ENCODE data around the gene CDX1. TPM values are rescaled to one million over a fixed set of nuclear protein-coding genes. Genes with fewer than 3 reads are reported as not detected.

Gene CDX1
- total and polyA plus RNA-seq, 2 experiments from 2014 or later = 43.3 to 54.6 TPM

GRCh38 chr5:150184990-150185912, 18.7 kb downstream of the CDX1 start:
- 66% methylated on average over 12 of the region's 12 CpGs for WGBS (ENCODE audit: low lambda C conversion rate, missing lambda C conversion rate)
- DNase-seq (ENCODE audit: low spot score) = peak; percentile 68
- H3K36me3 ChIP-seq (replicated peaks; ENCODE audit: insufficient read depth, low read depth) = no peaks in the 10 kb centered on the region
- peak overlapping the region; percentile 75 for H3K27ac ChIP-seq
- TF ChIP-seq EZH2 (IDR thresholded peaks at IDR 0.05; ENCODE audit: borderline replicate concordance) = no peak
- no peak for TF ChIP-seq EZH2phosphoT487 (IDR thresholded peaks at IDR 0.05; ENCODE audit: low read depth, severe bottlenecking, unreplicated experiment)
- no peak for TF ChIP-seq CTCF (IDR thresholded peaks at IDR 0.05; ENCODE audit: poor library complexity)
- no peak overlapping the region for H3K4me2 ChIP-seq
- peaks cover 20% of the 10 kb centered on the region for H3K27me3 ChIP-seq
- peaks cover 44% of the 10 kb centered on the region for H3K4me1 ChIP-seq (ENCODE audit: insufficient read depth)
- no peak overlapping the region for H3K4me3 ChIP-seq
- H2AFZ ChIP-seq = no peak overlapping the region
- H3K9me3 ChIP-seq (ENCODE audit: low read depth) = no peaks in the 10 kb centered on the region
- no peaks in the 10 kb centered on the region for H4K20me1 ChIP-seq (ENCODE audit: insufficient read depth, poor library complexity, severe bottlenecking)
- H3K9me2 ChIP-seq (replicated peaks; ENCODE audit: insufficient read depth) = no peaks in the 10 kb centered on the region
- no peaks in the 10 kb centered on the region for H3K79me2 ChIP-seq

DNA sequence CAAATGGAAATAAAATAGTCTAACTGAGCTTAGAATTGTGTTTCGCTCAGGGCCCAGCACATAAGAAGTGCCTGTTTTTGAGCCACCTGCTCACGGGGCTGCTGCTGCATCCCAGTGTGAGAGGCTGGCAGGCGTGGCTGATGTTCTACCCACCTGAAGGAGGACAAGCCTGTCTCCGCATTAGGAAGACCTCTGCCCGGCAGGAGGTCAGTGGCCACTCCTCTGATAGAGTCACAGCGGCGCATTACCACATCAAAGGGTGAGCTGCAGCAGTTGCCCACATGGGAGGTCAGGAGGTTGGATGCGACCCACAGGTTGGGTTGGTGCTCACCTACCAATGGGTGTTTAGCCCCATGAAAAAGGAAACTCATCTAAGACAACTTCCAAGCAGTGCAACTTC, 19.6 kb downstream of the CDX1 start:
- WGBS (ENCODE audit: low lambda C conversion rate, missing lambda C conversion rate) = 84% methylated on average over 8 of the region's 8 CpGs
- Histone ChIP-seq H3K9me3 (ENCODE audit: low read depth) (no peaks in the 10 kb centered on the region), H4K20me1 (ENCODE audit: insufficient read depth, poor library complexity, severe bottlenecking) (no peaks in the 10 kb centered on the region), H3K27me3 (peaks cover 29% of the 10 kb centered on the region), H3K36me3 (replicated peaks; ENCODE audit: insufficient read depth, low read depth) (no peaks in the 10 kb centered on the region), H3K4me2 (no peak overlapping the region), H2AFZ (no peak overlapping the region), H3K4me1 (ENCODE audit: insufficient read depth) (peaks cover 40% of the 10 kb centered on the region), H3K9me2 (replicated peaks; ENCODE audit: insufficient read depth) (no peaks in the 10 kb centered on the region), H3K27ac (peak overlapping the region; percentile 70), H3K79me2 (no peaks in the 10 kb centered on the region), H3K4me3 (no peak overlapping the region)
- TF ChIP-seq EZH2 (IDR thresholded peaks at IDR 0.05; ENCODE audit: borderline replicate concordance) (no peak), EZH2phosphoT487 (IDR thresholded peaks at IDR 0.05; ENCODE audit: low read depth, severe bottlenecking, unreplicated experiment) (no peak), CTCF (IDR thresholded peaks at IDR 0.05; ENCODE audit: poor library complexity) (no peak)
- DNase-seq (ENCODE audit: low spot score) = no peak

DNA sequence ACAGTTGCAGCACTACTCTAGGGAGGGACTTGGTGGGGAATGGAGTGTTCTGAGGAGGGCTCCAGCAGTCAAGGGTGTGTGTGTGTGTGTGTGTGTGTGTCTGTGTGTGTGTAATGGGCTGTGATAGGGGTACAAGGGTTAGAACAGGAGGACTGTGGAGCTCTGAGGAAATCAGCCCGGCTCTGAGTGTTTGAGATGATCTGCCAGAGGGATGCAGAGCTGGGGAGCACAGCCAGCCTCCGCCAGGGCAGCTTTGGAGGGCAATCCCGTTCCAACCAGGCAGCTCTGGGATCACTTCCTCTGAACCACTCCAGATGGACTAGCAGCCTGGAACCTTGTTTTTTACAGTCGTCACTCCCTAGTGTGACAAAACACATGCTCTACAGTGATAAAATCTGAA, 20.3 kb downstream of the CDX1 start:
- peaks cover 40% of the 10 kb centered on the region for H3K4me1 ChIP-seq (ENCODE audit: insufficient read depth)

More for the DNA sequence above, 20.3 kb downstream of the CDX1 start:
- 75% methylated on average over 4 of the region's 4 CpGs for WGBS (ENCODE audit: low lambda C conversion rate, missing lambda C conversion rate)
- Histone ChIP-seq H3K79me2 (no peaks in the 10 kb centered on the region), H3K27ac (peak overlapping the region; percentile 70), H2AFZ (no peak overlapping the region), H3K36me3 (replicated peaks; ENCODE audit: insufficient read depth, low read depth) (no peaks in the 10 kb centered on the region), H4K20me1 (ENCODE audit: insufficient read depth, poor library complexity, severe bottlenecking) (no peaks in the 10 kb centered on the region), H3K4me3 (no peak overlapping the region), H3K27me3 (peaks cover 32% of the 10 kb centered on the region), H3K9me3 (ENCODE audit: low read depth) (no peaks in the 10 kb centered on the region), H3K4me2 (no peak overlapping the region), H3K9me2 (replicated peaks; ENCODE audit: insufficient read depth) (no peaks in the 10 kb centered on the region)
- no peak for TF ChIP-seq EZH2phosphoT487 (IDR thresholded peaks at IDR 0.05; ENCODE audit: low read depth, severe bottlenecking, unreplicated experiment)
- TF ChIP-seq EZH2 (IDR thresholded peaks at IDR 0.05; ENCODE audit: borderline replicate concordance) = no peak
- TF ChIP-seq CTCF (IDR thresholded peaks at IDR 0.05; ENCODE audit: poor library complexity) = no peak
- DNase-seq (ENCODE audit: low spot score) = no peak

All from hepatocyte (in vitro differentiated cells).